Measurements from ENCODE around the gene LRRC38.

GRCh38 chr1:13516606-13517005 is 2.8 kb upstream of the LRRC38 start:
- TF ChIP-seq CTCF (conservative IDR thresholded peaks at IDR 0.05 in 1 of 2, IDR thresholded peaks at IDR 0.05 in 1 of 2; ENCODE audit: low read depth in 1 of 2, low read length in 2 of 2): no peak
- no peak for TF ChIP-seq EZH2 (IDR thresholded peaks at IDR 0.05; ENCODE audit: low read length, missing control alignments)
